GM23338 (cell line): ENCODE data around the gene ARSI. TPM values are rescaled to one million over a fixed set of nuclear protein-coding genes. Genes with fewer than 3 reads are reported as not detected.

Source experiments
- ATAC-seq: fragments of 200-7000 bp; cut with Tn5 transposase; 3 replicates; pipeline ENCODE4 v1.9.1; 2020
- DNase-seq: peaks from one replicate; pipeline ENCODE4 v3.0.0-alpha.2; 2015; ENCODE audit warnings: low spot score
- H2AFZ ChIP-seq: fragments of 200-600 bp; sonication (generic); 2 replicates; pipeline ENCODE4 v1.8.0; 2016; ENCODE audit warnings: antibody characterized with exemption, mild to moderate bottlenecking, moderate library complexity
- H3F3A ChIP-seq: fragments of 200-600 bp; sonication (generic); replicated peaks from 2 replicates; pipeline ENCODE4 v1.8.0; 2017; ENCODE audit warnings: antibody characterized with exemption, mixed run types, low read depth
- H3K27ac ChIP-seq: fragments of 200-600 bp; sonication (generic); 2 replicates; pipeline ENCODE4 v1.6.1; 2016; ENCODE audit warnings: low read depth
- H3K27me3 ChIP-seq: fragments of 200-600 bp; sonication (generic); 2 replicates; pipeline ENCODE4 v1.8.0; 2016; ENCODE audit warnings: mild to moderate bottlenecking, mixed run types, moderate library complexity; ENCODE audit not compliant: insufficient read depth
- H3K36me3 ChIP-seq: fragments of 200-600 bp; sonication (generic); 2 replicates; pipeline ENCODE4 v1.8.0; 2016; ENCODE audit warnings: mild to moderate bottlenecking; ENCODE audit not compliant: insufficient read depth
- H3K4me1 ChIP-seq: fragments of 200-600 bp; sonication (generic); 2 replicates; pipeline ENCODE4 v1.8.0; 2016; ENCODE audit warnings: mild to moderate bottlenecking, moderate library complexity; ENCODE audit not compliant: insufficient read depth
- H3K4me2 ChIP-seq: fragments of 200-600 bp; sonication (generic); 2 replicates; pipeline ENCODE4 v1.7.1; 2017; ENCODE audit warnings: mixed run types
- H3K4me3 ChIP-seq: fragments of 200-600 bp; sonication (generic); 2 replicates; pipeline ENCODE4 v1.6.1; 2016; ENCODE audit warnings: mixed run types
- H3K79me2 ChIP-seq: fragments of 200-600 bp; sonication (generic); replicated peaks from 2 replicates; pipeline ENCODE4 v1.8.0; 2017; ENCODE audit warnings: mild to moderate bottlenecking; ENCODE audit not compliant: insufficient read depth
- H3K9me2 ChIP-seq: fragments of 200-600 bp; sonication (generic); 2 replicates; pipeline ENCODE4 v1.8.0; 2017; ENCODE audit not compliant: insufficient read depth
- H4K20me1 ChIP-seq: fragments of 200-600 bp; sonication (generic); replicated peaks from 2 replicates; pipeline ENCODE4 v1.8.0; 2017; ENCODE audit warnings: mild to moderate bottlenecking; ENCODE audit not compliant: insufficient read depth
- H3K27ac Mint-ChIP-seq: 2 replicates; pipeline ENCODE4 v1.8.0; 2020; ENCODE audit warnings: inconsistent platforms, mild to moderate bottlenecking, moderate library complexity, mixed read lengths
- H3K27me3 Mint-ChIP-seq: 3 replicates; pipeline ENCODE4 v1.8.0; 2022; ENCODE audit warnings: low read depth, mild to moderate bottlenecking, moderate library complexity, mixed read lengths, inconsistent platforms; ENCODE audit not compliant: insufficient read depth, poor library complexity
- H3K36me3 Mint-ChIP-seq: 3 replicates; pipeline ENCODE4 v1.8.0; 2021; ENCODE audit warnings: low read depth, mild to moderate bottlenecking, inconsistent platforms, moderate library complexity, mixed read lengths
- H3K4me1 Mint-ChIP-seq: 3 replicates; pipeline ENCODE4 v1.8.0; 2020; ENCODE audit warnings: mild to moderate bottlenecking, inconsistent platforms, mixed read lengths
- H3K4me3 Mint-ChIP-seq: 3 replicates; pipeline ENCODE4 v1.8.0; 2021; ENCODE audit warnings: moderate library complexity, mild to moderate bottlenecking, inconsistent platforms, mixed read lengths
- H3K9me3 Mint-ChIP-seq: 3 replicates; pipeline ENCODE4 v1.8.0; 2020; ENCODE audit warnings: moderate library complexity, mild to moderate bottlenecking, inconsistent platforms, mixed read lengths
- CREB1 ChIP-seq: fragments of 250-450 bp; sonication (Bioruptor Pico); IDR thresholded peaks from 2 replicates; pipeline ENCODE4 v1.5.0; 2020; ENCODE audit warnings: low read depth, mild to moderate bottlenecking, moderate library complexity
- ETS1 ChIP-seq: IDR thresholded peaks from 2 replicates; pipeline ENCODE4 v1.6.1; 2016; ENCODE audit warnings: antibody characterized with exemption
- EZH2 ChIP-seq: fragments of 200-600 bp; sonication (generic); IDR thresholded peaks from one replicate; pipeline ENCODE4 v1.8.0; 2017; ENCODE audit warnings: antibody characterized with exemption, mild to moderate bottlenecking, low read depth; ENCODE audit not compliant: unreplicated experiment
- JUNB ChIP-seq: IDR thresholded peaks from one replicate; pipeline ENCODE4 v1.6.1; 2016; ENCODE audit warnings: antibody characterized with exemption; ENCODE audit not compliant: unreplicated experiment
- REST ChIP-seq: IDR thresholded peaks from one replicate; pipeline ENCODE4 v1.6.1; 2018; ENCODE audit warnings: antibody characterized with exemption; ENCODE audit not compliant: unreplicated experiment
- STAT1 ChIP-seq: IDR thresholded peaks from one replicate; pipeline ENCODE4 v1.6.1; 2016; ENCODE audit warnings: antibody characterized with exemption; ENCODE audit not compliant: unreplicated experiment
- polyA plus RNA-seq: library from polyadenylated mRNA; unstranded; fragments of >200 nt; fragmentation: Nextera tagmentation; extraction: Ambion mirVana; gene quantifications from 2 replicates; pipeline ENCODE4 v1.2.1, GENCODE V29; 2016
- total RNA-seq: library from RNA; depleted of rRNA; stranded (reverse); fragments of >200 nt; shearing (Covaris generic); gene quantifications from 2 replicates; pipeline ENCODE4 v1.2.3, GENCODE V29; 2014
- TF ChIP-seq, protein P1 (sequence below), 2 experiments: fragments of 200-600 bp in 1 of 2; sonication (generic) in 1 of 2; conservative IDR thresholded peaks; 2 replicates each; pipeline versions ENCODE4 v1.5.1 to v1.6.1; 2016 to 2017; ENCODE audit warnings: antibody characterized with exemption in 2 of 2, low read depth in 2 of 2, mild to moderate bottlenecking in 2 of 2, moderate library complexity in 1 of 2

Gene ARSI
- total and polyA plus RNA-seq, 2 experiments from 2014 or later, result 0.99 to 6.9 TPM

DNA sequence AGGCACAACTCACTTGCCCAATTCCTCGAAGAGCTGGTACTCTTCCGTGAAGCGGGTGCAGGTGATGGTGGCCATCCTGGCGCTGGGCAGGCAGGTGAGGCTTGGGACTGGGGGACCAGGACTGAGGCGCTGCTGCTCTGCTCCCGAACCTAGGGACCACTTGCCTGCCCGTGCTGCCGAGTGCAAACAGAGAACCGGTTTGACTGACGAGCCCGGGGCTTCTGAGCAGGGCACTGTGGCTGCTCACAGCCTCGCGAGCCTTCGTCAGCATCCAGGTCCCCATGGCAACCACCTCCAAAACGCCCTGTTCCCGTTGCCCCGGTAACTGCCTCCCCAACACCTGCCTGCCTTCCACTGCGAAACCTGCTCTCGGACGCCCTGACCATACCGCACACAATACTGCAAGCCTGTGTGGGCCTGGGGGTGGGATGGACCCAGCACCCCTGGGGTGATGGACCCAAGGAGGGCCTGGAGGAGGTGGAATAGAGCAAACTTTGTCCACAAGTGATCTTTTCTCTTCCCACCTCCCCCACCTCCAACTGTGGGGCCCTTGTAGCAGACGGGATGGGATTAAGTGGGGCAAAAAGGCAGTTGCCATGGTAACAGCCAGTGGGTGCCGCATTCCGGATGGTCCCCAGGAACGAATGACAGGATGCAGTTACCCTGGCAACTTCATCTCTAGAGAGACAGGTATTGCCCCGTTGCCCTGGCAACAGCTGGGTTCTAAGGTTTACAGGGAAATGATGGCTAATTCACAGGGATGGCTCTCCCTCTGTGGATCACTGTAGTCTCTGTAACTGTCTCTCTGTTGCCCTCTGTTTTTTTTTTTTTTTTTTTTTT is 12.9 kb downstream of the ARSI start, which contains the start of gene CAMK2A:
CAMK2A (minus strand) TSS at position 223 of the 840 bp plus-strand sequence; CDS start at position 75, 148 bp downstream.
- Histone ChIP-seq H3F3A (no peaks in the 10 kb centered on the region), H3K4me1 (no peaks in the 10 kb centered on the region), H4K20me1 (no peaks in the 10 kb centered on the region), H3K79me2 (no peaks in the 10 kb centered on the region), H3K4me2 (no peak within 1 kb of the TSS), H3K9me2 (no peaks in the 10 kb centered on the region), H2AFZ (no peak within 1 kb of the TSS), H3K4me3 (no peak within 1 kb of the TSS), H3K27ac (no peak within 1 kb of the TSS), H3K27me3 (no peaks in the 10 kb centered on the region), H3K36me3 (no peaks in the 10 kb centered on the region)
- no peaks in the 10 kb centered on the region for H3K9me3 Mint-ChIP-seq
- ATAC-seq (peak; percentile 63), DNase-seq (peak; percentile 86)
- TF ChIP-seq REST (no peak), STAT1 (no peak), EZH2 (no peak), ETS1 (no peak), CREB1 (CRISPR knock-in tag) (no peak), JUNB (no peak)
- TF ChIP-seq, protein P1, sequence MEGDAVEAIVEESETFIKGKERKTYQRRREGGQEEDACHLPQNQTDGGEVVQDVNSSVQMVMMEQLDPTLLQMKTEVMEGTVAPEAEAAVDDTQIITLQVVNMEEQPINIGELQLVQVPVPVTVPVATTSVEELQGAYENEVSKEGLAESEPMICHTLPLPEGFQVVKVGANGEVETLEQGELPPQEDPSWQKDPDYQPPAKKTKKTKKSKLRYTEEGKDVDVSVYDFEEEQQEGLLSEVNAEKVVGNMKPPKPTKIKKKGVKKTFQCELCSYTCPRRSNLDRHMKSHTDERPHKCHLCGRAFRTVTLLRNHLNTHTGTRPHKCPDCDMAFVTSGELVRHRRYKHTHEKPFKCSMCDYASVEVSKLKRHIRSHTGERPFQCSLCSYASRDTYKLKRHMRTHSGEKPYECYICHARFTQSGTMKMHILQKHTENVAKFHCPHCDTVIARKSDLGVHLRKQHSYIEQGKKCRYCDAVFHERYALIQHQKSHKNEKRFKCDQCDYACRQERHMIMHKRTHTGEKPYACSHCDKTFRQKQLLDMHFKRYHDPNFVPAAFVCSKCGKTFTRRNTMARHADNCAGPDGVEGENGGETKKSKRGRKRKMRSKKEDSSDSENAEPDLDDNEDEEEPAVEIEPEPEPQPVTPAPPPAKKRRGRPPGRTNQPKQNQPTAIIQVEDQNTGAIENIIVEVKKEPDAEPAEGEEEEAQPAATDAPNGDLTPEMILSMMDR (conservative IDR thresholded peaks at IDR 0.05; ENCODE audit: low read depth in 2 of 2), result no peak
- peaks cover 14% of the 10 kb centered on the region for H3K4me1 Mint-ChIP-seq
- H3K27me3 Mint-ChIP-seq, result peaks cover 11% of the 10 kb centered on the region
- no peak within 1 kb of the TSS for H3K27ac Mint-ChIP-seq
- H3K36me3 Mint-ChIP-seq, result no peaks in the 10 kb centered on the region; the same call in 2 of the 3 replicates
- H3K4me3 Mint-ChIP-seq, result no peak within 1 kb of the TSS

GRCh38 chr5:150288791-150289190 is 13.9 kb downstream of the ARSI start:
- H3K4me3 Mint-ChIP-seq, result no peak overlapping the region
- no peaks in the 10 kb centered on the region for H3K27me3 ChIP-seq
- ATAC-seq (no peak), DNase-seq (no peak)
- H2AFZ ChIP-seq, result no peak overlapping the region
- H3K27me3 Mint-ChIP-seq, result peaks cover 11% of the 10 kb centered on the region
- no peak overlapping the region for H3K27ac ChIP-seq
- no peaks in the 10 kb centered on the region; the same call in 2 of the 3 replicates for H3K36me3 Mint-ChIP-seq
- no peaks in the 10 kb centered on the region for H3K79me2 ChIP-seq
- H3K9me2 ChIP-seq, result no peaks in the 10 kb centered on the region
- H3K36me3 ChIP-seq, result no peaks in the 10 kb centered on the region
- no peak overlapping the region for H3K27ac Mint-ChIP-seq
- no peaks in the 10 kb centered on the region for H3K4me1 ChIP-seq
- no peaks in the 10 kb centered on the region for H3K9me3 Mint-ChIP-seq
- peaks cover 16% of the 10 kb centered on the region for H3K4me1 Mint-ChIP-seq
- H3K4me2 ChIP-seq, result no peak overlapping the region
- no peak overlapping the region for H3K4me3 ChIP-seq
- no peaks in the 10 kb centered on the region for H3F3A ChIP-seq
- H4K20me1 ChIP-seq, result no peaks in the 10 kb centered on the region
- TF ChIP-seq EZH2 (no peak), ETS1 (no peak), STAT1 (no peak)
